Mesenteric fat pad (tissue), 1 donor: ENCODE results near the gene CRHR1. TPM values are rescaled to one million over a fixed set of nuclear protein-coding genes. Genes with fewer than 3 reads are reported as not detected.

ENCODE experiments used
- DNase-seq: peaks from one replicate; pipeline ENCODE4 v3.0.0-alpha.2; 2020; ENCODE audit warnings: low spot score
- total RNA-seq: library from RNA; stranded (reverse); fragmentation: NEBNext Ultra II Directional; extraction: Animal tissue kit (Norgen Biotek cat#: 25700); gene quantifications from one replicate; pipeline ENCODE4 v1.2.1, GENCODE V29; 2021
- donor health status: DM: yes; HTN: yes; CAD: no.

The CRHR1 gene
- total RNA-seq, 1 donor from 2014 or later, result not detected

GRCh38 chr17:45787656-45788055, 3.5 kb downstream of the CRHR1 start:
- no peak for DNase-seq

GRCh38 chr17:45788057-45788456, 3.9 kb downstream of the CRHR1 start:
- no peak for DNase-seq

- DNase-seq, result no peak
These were observed 5.8 kb downstream of the CRHR1 start for GRCh38 chr17:45789874-45790273.

- no peak for DNase-seq
These were observed 6.3 kb downstream of the CRHR1 start for GRCh38 chr17:45790296-45790922.

- no peak for DNase-seq
These were observed 7.0 kb downstream of the CRHR1 start for GRCh38 chr17:45791041-45791582.

GRCh38 chr17:45791935-45792334, 7.8 kb downstream of the CRHR1 start:
- no peak for DNase-seq

GRCh38 chr17:45792437-45792836, 8.3 kb downstream of the CRHR1 start:
- DNase-seq, result no peak

GRCh38 chr17:45792995-45793755, 9.1 kb downstream of the CRHR1 start:
- DNase-seq, result no peak

- no peak for DNase-seq
These were observed 9.9 kb downstream of the CRHR1 start for GRCh38 chr17:45793999-45794540.

GRCh38 chr17:45794840-45795239, 10.7 kb downstream of the CRHR1 start:
- no peak for DNase-seq

- no peak for DNase-seq
These were observed 16.7 kb downstream of the CRHR1 start for GRCh38 chr17:45800816-45801215.

- no peak for DNase-seq
These were observed 17.3 kb downstream of the CRHR1 start for GRCh38 chr17:45801421-45801820.

GRCh38 chr17:45808845-45809244, 24.7 kb downstream of the CRHR1 start:
- no peak for DNase-seq

- DNase-seq, result no peak
These were observed 25.4 kb downstream of the CRHR1 start for GRCh38 chr17:45809499-45809898.

- no peak for DNase-seq
These were observed 28.0 kb downstream of the CRHR1 start for GRCh38 chr17:45812102-45812501.

- DNase-seq, result no peak
These were observed 29.1 kb downstream of the CRHR1 start for GRCh38 chr17:45813048-45813725.

GRCh38 chr17:45814622-45815606, 30.8 kb downstream of the CRHR1 start:
- DNase-seq, result no peak

GRCh38 chr17:45815752-45816151, 31.6 kb downstream of the CRHR1 start:
- DNase-seq, result no peak

- no peak for DNase-seq
These were observed 33.9 kb downstream of the CRHR1 start for GRCh38 chr17:45818041-45818440.

GRCh38 chr17:45818699-45819098, 34.6 kb downstream of the CRHR1 start:
- no peak for DNase-seq

- DNase-seq, result no peak
These were observed 35.5 kb downstream of the CRHR1 start for GRCh38 chr17:45819632-45820031.
